Endothelial cell of umbilical vein (primary cell): ENCODE data around the gene SULF2.

ENCODE experiments used
- EZH2 ChIP-seq: IDR thresholded peaks from 2 replicates; pipeline ENCODE4 v1.6.1; 2012; ENCODE audit warnings: borderline replicate concordance, low read depth, mild to moderate bottlenecking, moderate library complexity, low read length, inconsistent platforms; ENCODE audit not compliant: severe bottlenecking
- FOS ChIP-seq: IDR thresholded peaks from 2 replicates; pipeline ENCODE4 v1.6.1; 2011; ENCODE audit warnings: mild to moderate bottlenecking, low read length, moderate library complexity, borderline replicate concordance; ENCODE audit not compliant: insufficient read depth
- TF ChIP-seq, protein P1 (sequence below), 2 donors: IDR thresholded peaks; 1 replicate in 1 of 2; 2 replicates in 1 of 2; pipeline ENCODE4 v1.5.1; 2011; ENCODE audit warnings: low read length in 2 of 2, mild to moderate bottlenecking in 2 of 2, moderate library complexity in 2 of 2, control low read depth in 1 of 2, inconsistent platforms in 1 of 2, low read depth in 1 of 2; ENCODE audit not compliant: insufficient read depth in 1 of 2; ENCODE audit errors: extremely low read depth in 1 of 2

- TF ChIP-seq, protein P1, sequence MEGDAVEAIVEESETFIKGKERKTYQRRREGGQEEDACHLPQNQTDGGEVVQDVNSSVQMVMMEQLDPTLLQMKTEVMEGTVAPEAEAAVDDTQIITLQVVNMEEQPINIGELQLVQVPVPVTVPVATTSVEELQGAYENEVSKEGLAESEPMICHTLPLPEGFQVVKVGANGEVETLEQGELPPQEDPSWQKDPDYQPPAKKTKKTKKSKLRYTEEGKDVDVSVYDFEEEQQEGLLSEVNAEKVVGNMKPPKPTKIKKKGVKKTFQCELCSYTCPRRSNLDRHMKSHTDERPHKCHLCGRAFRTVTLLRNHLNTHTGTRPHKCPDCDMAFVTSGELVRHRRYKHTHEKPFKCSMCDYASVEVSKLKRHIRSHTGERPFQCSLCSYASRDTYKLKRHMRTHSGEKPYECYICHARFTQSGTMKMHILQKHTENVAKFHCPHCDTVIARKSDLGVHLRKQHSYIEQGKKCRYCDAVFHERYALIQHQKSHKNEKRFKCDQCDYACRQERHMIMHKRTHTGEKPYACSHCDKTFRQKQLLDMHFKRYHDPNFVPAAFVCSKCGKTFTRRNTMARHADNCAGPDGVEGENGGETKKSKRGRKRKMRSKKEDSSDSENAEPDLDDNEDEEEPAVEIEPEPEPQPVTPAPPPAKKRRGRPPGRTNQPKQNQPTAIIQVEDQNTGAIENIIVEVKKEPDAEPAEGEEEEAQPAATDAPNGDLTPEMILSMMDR (IDR thresholded peaks at IDR 0.05; ENCODE audit: extremely low read depth in 1 of 2, insufficient read depth in 1 of 2, low read depth in 1 of 2, low read length in 2 of 2) = no peak
- TF ChIP-seq FOS (no peak), EZH2 (no peak)
Observed at GRCh38 chr20:47675190-47676142, 109.8 kb downstream of the SULF2 start.
